Raji (cell line): ENCODE data around the gene AKR1C4.

Source experiments
- POLR2A ChIP-seq: IDR thresholded peaks from 2 replicates; pipeline ENCODE4 v1.6.1; 2011; ENCODE audit warnings: low read depth, low read length, control low read depth; ENCODE audit not compliant: insufficient read depth

AKR1C4 gene

DNA sequence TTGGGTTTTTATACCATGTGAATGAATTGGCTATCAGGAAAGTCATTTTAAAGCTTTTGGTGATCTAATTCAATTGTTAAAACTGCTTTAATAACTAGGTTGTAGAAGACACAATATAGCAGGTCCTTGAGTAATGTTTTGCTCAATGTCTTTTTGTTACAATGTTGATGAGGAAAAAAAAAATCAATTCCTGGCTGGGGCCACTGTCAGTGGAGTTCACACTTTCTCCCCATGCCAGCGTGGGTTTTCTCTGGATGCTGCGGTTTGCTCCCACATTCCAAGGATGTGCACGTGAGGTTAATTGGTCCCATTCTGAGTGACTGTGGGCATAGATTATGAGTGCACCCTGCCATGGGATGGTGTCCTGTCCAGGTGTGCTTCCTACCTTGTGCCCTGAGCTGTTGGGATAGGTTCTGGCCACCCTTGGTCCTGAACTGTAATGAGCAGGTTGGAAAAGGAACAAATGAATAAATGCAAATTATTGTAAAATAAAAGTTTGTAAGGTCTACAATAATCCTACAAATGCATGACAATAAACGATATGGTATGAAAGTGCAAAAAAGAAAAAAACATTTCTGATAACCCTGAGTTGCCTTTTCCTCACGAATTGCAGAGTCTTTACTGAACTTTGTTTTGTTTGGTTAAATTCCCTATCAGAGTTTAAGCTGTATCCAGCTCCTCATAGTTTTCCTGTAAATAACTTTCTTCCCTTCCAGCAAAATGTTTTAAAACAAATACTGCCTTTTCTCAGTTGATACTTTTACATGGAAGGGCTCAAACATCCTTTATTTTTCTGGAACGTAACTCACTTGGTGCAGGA lies 62.7 kb downstream of the AKR1C4 start:
- TF ChIP-seq POLR2A, result no peak

- TF ChIP-seq POLR2A, result no peak
Measured at GRCh38 chr10:5259952-5260578, 63.4 kb downstream of the AKR1C4 start.

- no peak for TF ChIP-seq POLR2A
Measured at GRCh38 chr10:5260828-5261227, 64.2 kb downstream of the AKR1C4 start.

DNA sequence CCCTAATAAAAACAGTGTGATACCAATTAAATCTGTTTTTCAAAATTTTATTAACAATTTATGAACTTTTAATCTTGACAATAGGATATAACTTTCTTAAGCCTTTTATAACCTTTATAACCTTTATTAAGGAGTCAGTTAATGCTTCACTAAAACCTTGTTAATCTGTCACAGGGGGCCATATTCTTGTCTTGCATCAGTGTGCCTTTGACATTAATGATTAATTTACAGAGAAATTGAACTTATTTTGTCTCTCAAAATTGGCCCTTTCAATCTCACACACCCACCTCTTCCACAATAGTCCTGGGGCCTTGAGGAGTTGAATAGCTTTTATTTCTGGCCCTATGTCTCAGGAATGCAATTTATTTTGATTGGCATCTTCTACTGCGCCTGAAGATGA lies 68.5 kb downstream of the AKR1C4 start:
- no peak for TF ChIP-seq POLR2A

DNA sequence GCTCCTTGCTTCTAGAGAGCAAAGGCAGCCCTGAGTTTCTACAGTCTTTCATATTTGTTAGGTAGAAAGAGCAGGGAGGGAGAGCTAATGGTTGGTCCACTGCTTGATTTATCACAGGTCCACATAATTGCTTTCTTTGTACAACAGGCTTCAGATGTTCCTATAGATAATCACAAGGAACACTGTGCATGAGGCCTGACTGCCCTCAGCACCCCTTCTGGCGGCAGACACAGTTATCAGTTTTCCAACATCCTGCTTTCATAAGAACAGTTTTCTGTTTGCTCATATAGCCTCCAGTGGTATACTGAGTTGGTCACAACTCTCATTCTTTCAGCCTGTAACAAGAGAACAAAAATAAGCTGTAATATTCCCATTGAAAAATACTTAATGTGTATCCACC lies 69.7 kb downstream of the AKR1C4 start:
- TF ChIP-seq POLR2A, result no peak

- no peak for TF ChIP-seq POLR2A
Measured at GRCh38 chr10:5266804-5267203, 70.2 kb downstream of the AKR1C4 start.

GRCh38 chr10:5268234-5268633 lies 71.6 kb downstream of the AKR1C4 start:
- TF ChIP-seq POLR2A, result no peak
